Activated T-cell treated with anti-CD3 and anti-CD28 coated beads for 4 hours (primary cell): ENCODE data around the gene OR52L1.
"Not testable (repeated sequence)": the region's sequence is repeated elsewhere in the genome, so short reads cannot be mapped to it uniquely, and the experiment has no call there.

Experiments
- DNase-seq: peaks from one replicate; pipeline ENCODE4 v3.0.0-alpha.2; 2020

The OR52L1 gene

DNA sequence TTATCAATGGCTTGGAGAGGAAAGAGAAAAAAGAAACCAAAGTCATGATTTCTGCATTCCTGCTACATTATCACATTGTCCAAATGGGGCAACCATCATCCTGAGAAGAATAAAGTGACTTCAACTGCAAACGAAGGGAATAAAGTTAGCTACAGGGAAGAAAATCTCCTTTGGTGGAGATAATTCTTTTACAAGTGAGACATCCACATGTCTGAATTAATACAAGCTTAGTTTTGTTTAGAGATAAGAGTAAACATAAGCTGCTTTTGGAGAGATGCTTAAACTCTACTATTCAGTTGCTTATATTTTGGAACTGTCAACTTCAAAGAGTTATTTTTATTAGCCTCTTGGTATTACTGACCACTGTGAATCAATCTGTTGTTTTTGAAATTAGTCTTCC is at the start of gene OR52L1:
OR52L1 (minus strand) TSS at position 101 of the 400 bp plus-strand sequence; CDS start at position 46, 55 bp downstream.
- no peak for DNase-seq

DNA sequence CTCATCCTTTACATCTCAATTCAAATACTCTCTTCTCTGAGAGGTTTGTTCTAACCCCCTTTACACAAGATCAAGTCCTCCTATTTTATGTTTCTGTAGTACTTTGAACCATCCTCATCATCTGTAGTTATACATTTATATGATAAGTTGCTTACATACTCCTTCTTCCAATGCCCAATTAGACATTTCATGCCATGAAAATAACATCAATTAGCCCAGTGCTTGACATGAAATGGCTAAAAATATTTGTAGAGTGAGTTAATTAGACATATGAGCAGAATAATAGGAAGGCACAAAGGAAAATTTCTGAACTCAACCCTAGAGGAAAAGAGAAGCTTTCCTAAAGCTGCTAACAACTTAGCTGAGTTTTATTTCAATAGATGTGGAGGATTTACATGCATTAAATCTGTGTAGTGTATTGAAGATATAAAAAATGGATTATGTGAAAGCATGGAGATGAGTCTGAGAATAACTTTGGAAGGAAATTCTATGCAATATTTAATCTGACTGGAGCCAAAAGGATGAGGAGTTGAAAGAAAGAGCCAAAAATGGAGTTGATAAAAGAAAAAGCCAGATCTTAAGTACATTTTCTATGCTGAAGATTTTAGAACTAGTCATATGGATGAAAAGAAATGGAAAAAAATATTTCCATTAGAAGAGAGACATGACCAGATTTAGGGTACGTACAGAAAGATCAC is 44.1 kb upstream of the OR52L1 start, which contains the start of gene OR56A1:
OR56A1 (minus strand) TSS at position 51 of the 698 bp plus-strand sequence. CDS start 3,066 bp downstream, outside the sequence.
- no peak for DNase-seq

DNA sequence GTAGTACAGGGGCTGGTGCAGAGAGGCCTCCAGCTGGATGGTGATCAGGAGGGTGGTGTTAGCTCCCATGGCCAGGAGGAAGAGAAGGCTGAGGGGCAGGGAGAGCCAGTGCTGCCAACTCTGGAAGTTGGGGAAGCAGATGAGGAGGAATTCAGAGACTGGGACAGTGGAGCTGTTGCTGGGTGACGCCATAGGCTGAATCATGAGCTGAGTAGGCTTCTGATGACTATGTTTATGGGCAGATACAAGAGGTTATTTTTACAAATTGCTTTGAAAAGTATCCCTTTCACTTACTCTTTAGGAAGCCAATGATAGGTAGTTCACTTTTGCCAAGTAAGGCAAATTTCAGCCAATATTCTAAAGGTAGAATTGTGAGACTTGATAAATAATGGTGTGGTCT is 40.7 kb upstream of the OR52L1 start:
- no peak for DNase-seq

- DNase-seq = no peak
Measured at GRCh38 chr11:6025056-6025455, 38.3 kb upstream of the OR52L1 start.

- no peak for DNase-seq
Measured at GRCh38 chr11:6022956-6023355, 36.2 kb upstream of the OR52L1 start.

- no peak for DNase-seq
Measured at GRCh38 chr11:6013042-6013441, 26.3 kb upstream of the OR52L1 start.

DNA sequence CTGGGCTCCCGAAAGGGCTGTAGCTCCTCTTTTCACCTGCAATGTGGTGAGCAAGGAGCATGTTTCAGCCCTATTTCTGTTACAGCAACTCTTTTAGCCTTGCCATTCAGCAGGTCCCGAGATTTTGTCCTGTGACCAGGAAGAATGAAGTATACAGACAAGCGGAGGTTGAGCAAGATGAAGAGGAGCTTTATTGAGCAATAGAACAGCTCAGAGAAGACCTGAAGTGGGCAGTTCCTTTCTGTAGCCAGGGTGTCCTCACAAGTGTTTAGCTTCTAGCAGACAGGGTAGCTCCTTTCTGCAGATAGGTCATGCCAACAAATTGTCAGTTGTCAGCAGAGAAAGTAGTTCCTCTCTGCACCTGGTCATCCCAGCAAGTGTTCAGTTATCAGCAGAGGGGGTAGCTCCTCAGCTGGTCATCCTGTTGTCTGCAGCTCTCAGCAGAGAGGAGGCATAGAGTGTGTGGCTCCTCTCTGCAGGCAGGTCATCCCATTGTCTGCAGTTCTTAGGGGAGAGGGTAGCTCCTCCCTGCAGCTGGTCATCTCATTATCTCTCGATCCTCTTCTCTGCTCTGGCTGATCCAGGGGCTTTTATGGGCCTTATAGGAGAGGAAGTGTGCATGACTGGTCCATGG is 25.4 kb upstream of the OR52L1 start:
- DNase-seq = no peak

- no peak for DNase-seq
Measured at GRCh38 chr11:6006846-6007245, 20.1 kb upstream of the OR52L1 start, which contains the start of gene OR56A4. TSS of gene OR56A4 (minus strand) at chr11:6006946. CDS start at chr11:6002992, 3,954 bp downstream.

GRCh38 chr11:6006395-6006794 is 19.6 kb upstream of the OR52L1 start:
- no peak for DNase-seq

- DNase-seq = no peak
Measured at GRCh38 chr11:6002202-6002699, 15.5 kb upstream of the OR52L1 start.

- no peak for DNase-seq
Measured at GRCh38 chr11:5994791-5995190, 8.0 kb upstream of the OR52L1 start.

DNA sequence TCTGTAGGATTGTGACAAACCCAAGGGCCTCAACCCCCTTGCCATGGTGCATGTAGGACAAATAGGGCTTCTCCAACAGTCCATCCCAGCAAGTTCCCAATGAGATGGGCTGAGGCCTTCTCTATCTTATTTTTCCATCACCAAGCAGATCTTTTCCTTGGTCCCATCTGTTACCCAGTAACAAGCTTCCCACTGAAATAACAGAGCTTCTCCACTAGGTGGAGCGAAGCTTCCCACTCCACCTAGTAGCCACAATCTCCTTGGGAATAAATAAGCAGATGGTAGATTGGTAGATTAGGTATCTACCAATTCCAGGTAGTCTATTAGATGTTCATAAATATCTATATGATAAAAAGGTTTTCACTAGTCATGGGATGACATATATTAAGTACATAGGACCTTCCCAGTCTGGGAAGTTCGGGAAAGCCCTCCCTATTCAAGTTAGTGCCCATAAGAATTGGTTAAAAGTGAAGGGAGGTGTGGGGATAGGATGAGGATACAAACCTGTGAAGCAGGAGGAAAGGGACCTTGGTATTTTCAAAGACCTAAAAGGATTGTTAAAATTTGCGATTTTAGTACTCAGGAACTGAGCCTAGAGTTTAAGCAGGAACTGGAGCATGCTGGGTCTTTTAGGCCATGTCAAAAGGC is 5.9 kb upstream of the OR52L1 start:
- DNase-seq = no peak

GRCh38 chr11:5992150-5992549 is 5.4 kb upstream of the OR52L1 start:
- no peak for DNase-seq

DNA sequence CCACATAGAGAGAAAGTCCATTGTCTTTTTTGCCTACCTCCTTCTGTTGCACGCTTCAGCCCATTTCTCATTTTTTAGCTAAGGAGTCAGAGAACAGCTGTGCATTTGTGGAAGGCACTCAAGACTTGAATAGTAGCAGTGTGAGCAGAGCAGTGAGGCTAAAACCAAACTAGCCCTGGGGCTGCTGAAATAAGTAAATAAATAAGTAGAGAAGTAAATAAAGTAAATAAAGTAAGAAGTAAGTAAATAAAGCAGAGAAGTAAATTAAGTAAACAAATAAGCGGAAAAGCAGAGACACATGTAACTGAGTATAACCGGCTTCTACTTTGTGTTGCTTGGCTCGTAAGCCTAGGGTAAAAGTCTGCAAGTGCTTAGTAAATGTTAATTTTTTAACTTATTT is 2.4 kb upstream of the OR52L1 start:
- no peak for DNase-seq

DNA sequence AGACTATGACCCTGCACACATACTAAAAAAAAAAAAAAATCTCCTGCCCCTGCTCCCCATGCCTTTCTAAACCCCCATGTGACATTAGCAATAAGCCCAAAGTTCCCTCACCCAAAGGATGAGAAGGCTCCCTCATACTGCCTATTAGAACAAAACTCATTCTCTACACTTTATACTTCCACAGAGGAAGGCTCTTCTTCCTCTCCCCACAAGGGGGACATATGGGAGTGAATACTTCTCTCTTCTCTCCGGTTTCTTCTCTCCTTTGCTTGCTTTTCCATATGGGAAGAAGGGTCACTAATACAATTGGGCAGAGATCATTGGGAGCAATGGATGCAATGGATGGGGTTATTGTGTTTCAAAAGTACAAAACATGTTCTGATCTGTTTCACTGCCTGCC is 3.3 kb downstream of the OR52L1 start:
- DNase-seq = no peak

DNA sequence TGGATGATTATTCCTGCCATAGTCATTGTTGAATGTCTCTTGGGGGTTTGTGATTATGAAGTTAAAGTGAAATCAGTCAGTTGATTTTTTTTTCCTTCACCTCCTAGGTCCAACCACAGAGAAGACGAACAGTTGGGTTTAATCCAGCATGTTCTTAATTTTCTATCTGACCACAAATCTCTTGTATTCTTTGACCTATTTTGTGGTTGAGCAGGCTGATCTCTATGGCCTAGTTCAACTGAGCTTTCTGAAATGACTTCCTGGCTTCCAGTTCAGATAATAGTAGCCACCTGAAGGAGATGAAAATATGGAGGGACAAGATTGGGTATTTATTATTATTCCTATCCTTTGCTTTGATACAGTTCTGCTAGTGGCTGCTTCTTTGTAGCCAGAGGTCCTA is 13.3 kb downstream of the OR52L1 start:
- DNase-seq = no peak

DNA sequence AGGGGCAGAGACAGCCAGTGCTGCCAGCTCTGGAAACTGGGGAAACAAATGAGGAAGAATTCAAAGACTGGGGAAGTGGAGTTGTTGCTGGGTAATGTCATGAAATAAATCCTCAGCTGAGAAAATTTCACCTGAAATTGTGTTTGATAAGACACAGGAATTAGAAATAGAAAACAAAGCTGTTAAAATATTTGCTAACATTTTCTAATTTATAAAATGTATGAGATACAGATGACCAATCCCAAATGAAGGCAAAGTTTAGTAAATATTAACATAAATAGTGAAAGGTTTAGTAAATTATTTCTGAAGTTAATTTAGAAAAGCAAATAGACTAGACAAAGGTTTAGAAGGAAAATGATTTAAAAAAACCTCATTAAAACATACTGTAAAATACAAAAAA is 18.4 kb downstream of the OR52L1 start, which contains the start of gene OR56A5:
OR56A5 (minus strand) TSS at position 101 of the 400 bp plus-strand sequence; CDS start at position 101, 0 bp downstream.
- no peak for DNase-seq

GRCh38 chr11:5967708-5968107 is 19.1 kb downstream of the OR52L1 start:
- no peak for DNase-seq

GRCh38 chr11:5966958-5967357 is 19.8 kb downstream of the OR52L1 start:
- DNase-seq = no peak

GRCh38 chr11:5960704-5961320 is 26.0 kb downstream of the OR52L1 start:
- not testable (repeated sequence) for DNase-seq

DNA sequence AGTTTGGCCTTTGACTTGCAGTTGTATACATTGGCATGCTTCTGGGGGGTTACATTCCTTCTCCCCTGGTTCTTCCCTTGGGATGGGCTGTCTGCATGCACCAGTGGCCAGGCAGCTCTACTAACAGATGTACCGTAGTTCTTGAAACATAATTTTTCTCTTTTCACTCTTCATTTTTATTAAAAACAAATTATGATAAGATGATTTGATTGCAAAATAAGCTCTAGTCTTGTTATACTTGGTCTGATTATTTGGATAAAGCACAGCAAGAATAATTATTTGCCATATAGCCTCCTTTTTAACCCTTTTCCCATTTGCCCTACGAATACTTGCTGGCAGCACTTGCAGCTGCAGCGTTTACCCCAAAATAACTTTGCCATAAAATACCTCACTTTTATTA is 31.2 kb downstream of the OR52L1 start:
- DNase-seq = no peak

- no peak for DNase-seq
Measured at GRCh38 chr11:5941951-5942350, 44.8 kb downstream of the OR52L1 start, which contains the start of gene OR56A3. TSS of gene OR56A3 (plus strand) at chr11:5942251. CDS start at chr11:5947347, 5,096 bp downstream.

- no peak for DNase-seq
Measured at GRCh38 chr11:5940748-5941147, 46.0 kb downstream of the OR52L1 start.
